ENCODE measurements around the gene RGL3.
A peak's percentile ranks its signal among the peaks of the same experiment; 100 is the strongest.
"Not testable (repeated sequence)": the region's sequence is repeated elsewhere in the genome, so short reads cannot be mapped to it uniquely, and the experiment has no call there.

RGL3 gene, protein sequence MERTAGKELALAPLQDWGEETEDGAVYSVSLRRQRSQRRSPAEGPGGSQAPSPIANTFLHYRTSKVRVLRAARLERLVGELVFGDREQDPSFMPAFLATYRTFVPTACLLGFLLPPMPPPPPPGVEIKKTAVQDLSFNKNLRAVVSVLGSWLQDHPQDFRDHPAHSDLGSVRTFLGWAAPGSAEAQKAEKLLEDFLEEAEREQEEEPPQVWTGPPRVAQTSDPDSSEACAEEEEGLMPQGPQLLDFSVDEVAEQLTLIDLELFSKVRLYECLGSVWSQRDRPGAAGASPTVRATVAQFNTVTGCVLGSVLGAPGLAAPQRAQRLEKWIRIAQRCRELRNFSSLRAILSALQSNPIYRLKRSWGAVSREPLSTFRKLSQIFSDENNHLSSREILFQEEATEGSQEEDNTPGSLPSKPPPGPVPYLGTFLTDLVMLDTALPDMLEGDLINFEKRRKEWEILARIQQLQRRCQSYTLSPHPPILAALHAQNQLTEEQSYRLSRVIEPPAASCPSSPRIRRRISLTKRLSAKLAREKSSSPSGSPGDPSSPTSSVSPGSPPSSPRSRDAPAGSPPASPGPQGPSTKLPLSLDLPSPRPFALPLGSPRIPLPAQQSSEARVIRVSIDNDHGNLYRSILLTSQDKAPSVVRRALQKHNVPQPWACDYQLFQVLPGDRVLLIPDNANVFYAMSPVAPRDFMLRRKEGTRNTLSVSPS

DNA sequence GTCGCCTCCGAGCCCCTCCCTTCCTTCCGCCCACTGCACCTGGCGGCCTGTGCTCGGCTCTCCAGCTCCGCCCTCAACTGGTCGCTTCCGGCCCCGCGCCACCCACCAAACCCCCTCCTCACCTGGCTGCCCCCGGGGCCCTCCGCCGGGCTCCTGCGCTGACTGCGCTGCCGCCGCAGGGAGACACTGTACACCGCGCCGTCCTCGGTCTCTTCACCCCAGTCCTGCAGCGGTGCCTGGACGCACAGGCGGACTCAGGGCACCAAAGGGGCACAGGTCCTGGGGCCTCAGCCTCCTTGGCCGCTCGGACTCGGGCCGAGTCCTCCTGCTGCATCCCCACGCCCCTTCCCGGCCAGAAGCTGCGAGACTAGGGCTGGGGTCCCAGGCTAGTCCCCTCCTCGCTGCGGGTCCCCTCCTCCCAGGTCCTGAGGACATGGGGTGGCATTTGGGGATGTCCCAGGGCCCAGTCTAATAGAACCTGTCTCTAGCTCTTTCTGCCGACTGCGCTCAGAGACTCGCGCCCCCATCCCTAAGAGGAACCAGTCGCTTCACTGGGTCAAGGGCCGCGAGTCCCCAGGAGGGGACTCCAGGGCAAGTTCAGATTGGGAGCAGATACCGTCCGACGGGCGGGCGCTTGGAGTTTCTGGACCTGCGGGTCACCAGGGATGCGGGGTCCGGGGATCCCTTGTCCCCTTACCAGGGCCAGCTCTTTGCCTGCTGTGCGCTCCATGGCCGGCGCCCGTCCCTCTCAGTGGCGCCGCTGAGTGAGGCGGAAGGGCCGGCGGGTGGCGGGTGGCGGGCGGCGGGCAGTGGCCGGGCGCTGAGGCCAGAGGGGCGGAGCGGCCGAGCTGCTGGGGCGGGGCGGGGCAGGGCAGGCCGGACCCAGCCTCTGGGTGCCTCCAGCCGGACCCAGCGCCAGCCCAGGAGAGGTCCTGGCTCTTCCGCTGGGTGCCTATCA is at the start of gene RGL3:
Gene RGL3, minus strand, starts transcription at position 766 of the 958 bp plus-strand sequence. Its CDS starts 36 bp downstream, at position 730.
- Histone ChIP-seq H3K27ac (ENCODE audit: low read depth in 2 of 2, low read length in 2 of 2) (peak within 1 kb of the TSS in 1 of 2 donors; percentile 42), H3K9me3 (ENCODE audit: control insufficient read depth in 2 of 2, low read length in 2 of 2) (no peaks in the 10 kb centered on the region), H3K27me3 (ENCODE audit: control insufficient read depth in 2 of 2, insufficient read depth in 2 of 2, low read length in 2 of 2) (peaks cover 24 to 34% of the 10 kb centered on the region in 2 donors), H3K9ac (ENCODE audit: low read depth in 1 of 2, low read length in 2 of 2) (peak within 1 kb of the TSS; percentile 32 to 68), H3K4me3 (ENCODE audit: low read length in 2 of 2) (peak within 1 kb of the TSS; percentile 60 to 67), H3K36me3 (ENCODE audit: control insufficient read depth in 2 of 2, insufficient read depth in 2 of 2, low read length in 2 of 2) (no peaks in the 10 kb centered on the region), H3K4me1 (ENCODE audit: control insufficient read depth in 2 of 2, insufficient read depth in 2 of 2, low read length in 2 of 2) (peaks cover 3 to 15% of the 10 kb centered on the region in 2 donors)

DNA sequence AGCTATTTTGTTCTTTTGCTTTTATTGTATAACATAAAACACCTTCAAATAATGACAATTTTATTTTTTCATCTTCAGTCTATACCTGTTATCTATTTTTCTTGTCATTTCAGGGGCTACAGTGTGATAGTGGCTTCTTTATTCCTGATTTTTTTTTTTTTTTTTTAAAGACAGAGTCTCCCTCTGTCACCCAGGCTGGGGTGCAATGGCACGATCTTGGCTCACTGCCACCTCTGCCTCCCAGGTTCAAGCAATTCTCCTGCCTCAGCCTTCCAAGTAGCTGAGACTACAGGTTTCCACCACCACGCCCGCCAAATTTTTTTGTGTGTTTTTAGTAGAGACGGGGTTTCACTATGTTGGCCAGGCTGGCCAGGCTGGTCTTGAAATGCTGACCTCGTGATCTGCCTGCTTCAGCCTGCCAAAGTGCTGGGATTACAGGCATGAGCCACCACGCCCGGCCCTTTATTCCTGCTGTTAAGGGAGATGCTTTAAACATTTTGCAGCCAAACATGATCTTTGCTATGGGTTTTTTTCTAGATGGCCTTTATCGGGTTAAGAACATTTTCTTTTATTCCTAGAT is 49.2 kb upstream of the RGL3 start:
- H3K27me3 ChIP-seq (ENCODE audit: control insufficient read depth in 2 of 2, insufficient read depth in 2 of 2, low read length in 2 of 2); H3K36me3 ChIP-seq (ENCODE audit: control insufficient read depth in 2 of 2, insufficient read depth in 2 of 2, low read length in 2 of 2); H3K4me3 ChIP-seq (ENCODE audit: low read length in 2 of 2); H3K27ac ChIP-seq (ENCODE audit: low read depth in 2 of 2, low read length in 2 of 2); H3K9ac ChIP-seq (ENCODE audit: low read depth in 1 of 2, low read length in 2 of 2); H3K4me1 ChIP-seq (ENCODE audit: control insufficient read depth in 2 of 2, insufficient read depth in 2 of 2, low read length in 2 of 2); H3K9me3 ChIP-seq (ENCODE audit: control insufficient read depth in 2 of 2, low read length in 2 of 2): not testable (repeated sequence)

DNA sequence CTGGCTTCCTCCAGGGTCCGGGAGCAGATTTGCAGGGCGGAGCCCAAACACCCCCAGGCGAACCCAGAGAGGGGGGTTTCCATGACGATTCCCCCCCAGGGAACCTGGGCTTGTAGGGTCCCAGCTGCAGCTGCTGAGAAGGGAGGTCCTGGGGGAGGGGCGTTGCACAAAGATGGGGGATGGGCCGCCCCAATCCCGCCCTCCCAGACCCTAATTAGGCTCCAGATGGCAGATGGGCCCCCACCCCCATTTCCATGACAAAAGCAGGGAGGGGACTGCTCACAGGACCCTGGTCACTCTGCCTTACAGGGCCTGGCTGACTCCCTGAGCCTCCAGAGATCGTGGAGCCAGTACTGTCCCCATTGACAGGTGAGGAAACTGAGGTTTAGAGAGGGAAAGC is 46.5 kb upstream of the RGL3 start:
- Histone ChIP-seq H3K4me3 (ENCODE audit: low read length in 2 of 2) (no peak overlapping the region), H3K27ac (ENCODE audit: low read depth in 2 of 2, low read length in 2 of 2) (no peak overlapping the region), H3K4me1 (ENCODE audit: control insufficient read depth in 2 of 2, insufficient read depth in 2 of 2, low read length in 2 of 2) (no peaks in the 10 kb centered on the region), H3K9ac (ENCODE audit: low read depth in 1 of 2, low read length in 2 of 2) (no peak overlapping the region), H3K9me3 (ENCODE audit: control insufficient read depth in 2 of 2, low read length in 2 of 2) (no peaks in the 10 kb centered on the region), H3K36me3 (ENCODE audit: control insufficient read depth in 2 of 2, insufficient read depth in 2 of 2, low read length in 2 of 2) (no peaks in the 10 kb centered on the region), H3K27me3 (ENCODE audit: control insufficient read depth in 2 of 2, insufficient read depth in 2 of 2, low read length in 2 of 2) (peaks cover 2 to 4% of the 10 kb centered on the region in 2 donors)

DNA sequence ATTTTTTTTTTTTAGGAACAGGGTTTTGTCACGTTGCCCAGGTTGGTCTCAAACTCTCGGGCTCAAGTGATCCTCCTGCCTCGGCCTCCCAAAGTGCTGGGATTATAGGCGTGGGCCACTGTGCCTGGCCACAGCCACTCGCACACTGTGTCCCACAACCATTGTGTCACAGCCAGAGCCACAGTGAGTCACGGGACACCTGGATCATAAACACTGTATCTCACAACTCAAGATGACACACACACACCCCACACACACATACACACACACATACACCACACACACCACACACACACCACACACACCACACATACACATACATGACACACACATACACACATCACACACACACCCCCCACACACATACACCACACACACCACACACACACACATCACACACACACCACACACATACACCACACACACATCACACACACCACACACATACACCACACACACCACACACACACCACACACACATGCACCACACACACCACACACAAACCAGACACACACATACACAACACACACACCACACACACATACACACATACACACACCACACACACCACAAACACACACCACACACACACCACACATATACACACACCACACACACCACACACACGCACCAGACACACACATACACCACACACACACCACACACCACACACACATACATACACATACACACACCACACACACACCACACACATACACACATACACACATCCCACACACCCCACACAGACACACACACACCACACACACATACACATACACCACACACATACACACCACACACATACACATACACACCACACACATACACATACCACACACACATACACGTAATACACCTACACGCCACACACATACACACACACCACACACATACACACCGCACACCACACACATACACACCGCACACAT is 45.5 kb upstream of the RGL3 start:
- Histone ChIP-seq H3K4me3 (ENCODE audit: low read length in 2 of 2) (no peak overlapping the region), H3K9me3 (ENCODE audit: control insufficient read depth in 2 of 2, low read length in 2 of 2) (no peaks in the 10 kb centered on the region), H3K36me3 (ENCODE audit: control insufficient read depth in 2 of 2, insufficient read depth in 2 of 2, low read length in 2 of 2) (no peaks in the 10 kb centered on the region), H3K4me1 (ENCODE audit: control insufficient read depth in 2 of 2, insufficient read depth in 2 of 2, low read length in 2 of 2) (no peaks in the 10 kb centered on the region), H3K27ac (ENCODE audit: low read depth in 2 of 2, low read length in 2 of 2) (no peak overlapping the region), H3K27me3 (ENCODE audit: control insufficient read depth in 2 of 2, insufficient read depth in 2 of 2, low read length in 2 of 2) (peaks cover 2 to 4% of the 10 kb centered on the region in 2 donors), H3K9ac (ENCODE audit: low read depth in 1 of 2, low read length in 2 of 2) (no peak overlapping the region)

DNA sequence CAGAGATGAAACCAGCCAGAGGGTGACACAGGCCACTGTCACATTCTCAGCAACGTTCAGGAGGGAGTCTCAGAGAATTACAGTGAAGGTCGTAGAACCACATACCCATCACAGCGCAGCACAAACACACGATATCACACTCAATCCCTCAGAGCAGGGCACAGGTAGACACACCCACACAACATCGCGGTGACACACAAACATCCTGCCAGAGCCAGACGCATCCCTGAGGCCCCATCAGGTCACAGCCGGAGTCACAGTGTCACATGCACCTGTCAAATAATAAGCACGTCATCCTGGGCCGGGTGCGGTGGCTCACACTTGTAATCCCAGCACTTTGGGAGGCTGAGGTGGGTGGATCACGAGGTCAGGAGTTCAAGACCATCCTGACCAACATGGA is 44.3 kb upstream of the RGL3 start:
- H3K4me1 ChIP-seq (ENCODE audit: control insufficient read depth in 2 of 2, insufficient read depth in 2 of 2, low read length in 2 of 2): no peaks in the 10 kb centered on the region
- H3K27ac ChIP-seq (ENCODE audit: low read depth in 2 of 2, low read length in 2 of 2): no peak overlapping the region
- H3K27me3 ChIP-seq (ENCODE audit: control insufficient read depth in 2 of 2, insufficient read depth in 2 of 2, low read length in 2 of 2): peaks cover 2 to 4% of the 10 kb centered on the region in 2 donors
- H3K9ac ChIP-seq (ENCODE audit: low read depth in 1 of 2, low read length in 2 of 2): no peak overlapping the region
- H3K4me3 ChIP-seq (ENCODE audit: low read length in 2 of 2): no peak overlapping the region
- H3K9me3 ChIP-seq (ENCODE audit: control insufficient read depth in 2 of 2, low read length in 2 of 2): no peaks in the 10 kb centered on the region
- no peaks in the 10 kb centered on the region for H3K36me3 ChIP-seq (ENCODE audit: control insufficient read depth in 2 of 2, insufficient read depth in 2 of 2, low read length in 2 of 2)

DNA sequence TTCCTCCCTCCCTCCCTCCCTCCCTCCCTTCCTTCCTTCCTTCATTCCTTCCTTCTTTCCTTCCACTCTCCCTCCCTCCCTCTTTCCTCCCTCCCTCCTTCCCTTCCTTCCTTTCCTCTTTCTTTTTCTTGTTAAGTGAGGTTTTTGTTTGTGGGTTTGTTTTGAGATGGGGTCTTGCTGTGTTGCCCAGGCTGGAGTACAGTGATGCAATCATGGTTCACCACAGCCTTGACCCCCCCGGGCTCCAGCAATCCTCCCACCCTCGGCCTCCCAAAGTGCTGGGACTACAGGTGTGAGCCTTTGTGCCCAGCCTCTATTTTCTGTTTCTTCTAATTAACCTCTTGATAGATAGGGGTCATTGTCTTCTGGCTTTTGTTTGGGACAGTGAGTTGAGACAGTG is 42.3 kb upstream of the RGL3 start:
- no peak overlapping the region for H3K27ac ChIP-seq (ENCODE audit: low read depth in 2 of 2, low read length in 2 of 2)
- H3K27me3 ChIP-seq (ENCODE audit: control insufficient read depth in 2 of 2, insufficient read depth in 2 of 2, low read length in 2 of 2): peaks cover 2 to 4% of the 10 kb centered on the region in 2 donors
- H3K9me3 ChIP-seq (ENCODE audit: control insufficient read depth in 2 of 2, low read length in 2 of 2): no peaks in the 10 kb centered on the region
- no peaks in the 10 kb centered on the region for H3K36me3 ChIP-seq (ENCODE audit: control insufficient read depth in 2 of 2, insufficient read depth in 2 of 2, low read length in 2 of 2)
- H3K9ac ChIP-seq (ENCODE audit: low read depth in 1 of 2, low read length in 2 of 2): no peak overlapping the region
- H3K4me1 ChIP-seq (ENCODE audit: control insufficient read depth in 2 of 2, insufficient read depth in 2 of 2, low read length in 2 of 2): no peaks in the 10 kb centered on the region
- no peak overlapping the region for H3K4me3 ChIP-seq (ENCODE audit: low read length in 2 of 2)

DNA sequence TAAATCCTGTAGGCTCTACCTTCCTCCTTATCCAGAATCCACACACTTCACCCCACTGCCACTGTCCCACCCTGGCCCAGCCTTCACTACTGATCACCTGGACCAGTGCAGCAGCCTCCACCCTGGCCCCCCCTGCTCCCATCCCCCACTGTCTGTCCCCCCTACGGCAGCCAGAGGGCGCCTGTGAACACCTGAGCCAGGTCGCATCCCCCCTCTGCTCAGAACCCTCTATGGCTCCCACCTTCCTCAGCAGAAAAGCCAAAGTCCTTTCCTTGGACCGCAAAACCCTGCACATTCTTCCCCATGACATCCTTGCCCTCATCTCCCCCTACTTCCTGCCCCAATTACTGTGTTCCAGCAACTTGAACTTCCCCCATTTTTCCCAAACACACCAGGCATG is 41.1 kb upstream of the RGL3 start:
- H3K27ac ChIP-seq (ENCODE audit: low read depth in 2 of 2, low read length in 2 of 2): no peak overlapping the region
- H3K9me3 ChIP-seq (ENCODE audit: control insufficient read depth in 2 of 2, low read length in 2 of 2): no peaks in the 10 kb centered on the region
- no peaks in the 10 kb centered on the region for H3K4me1 ChIP-seq (ENCODE audit: control insufficient read depth in 2 of 2, insufficient read depth in 2 of 2, low read length in 2 of 2)
- H3K36me3 ChIP-seq (ENCODE audit: control insufficient read depth in 2 of 2, insufficient read depth in 2 of 2, low read length in 2 of 2): no peaks in the 10 kb centered on the region
- no peak overlapping the region for H3K9ac ChIP-seq (ENCODE audit: low read depth in 1 of 2, low read length in 2 of 2)
- no peak overlapping the region for H3K4me3 ChIP-seq (ENCODE audit: low read length in 2 of 2)
- H3K27me3 ChIP-seq (ENCODE audit: control insufficient read depth in 2 of 2, insufficient read depth in 2 of 2, low read length in 2 of 2): peaks cover 2 to 4% of the 10 kb centered on the region in 2 donors

DNA sequence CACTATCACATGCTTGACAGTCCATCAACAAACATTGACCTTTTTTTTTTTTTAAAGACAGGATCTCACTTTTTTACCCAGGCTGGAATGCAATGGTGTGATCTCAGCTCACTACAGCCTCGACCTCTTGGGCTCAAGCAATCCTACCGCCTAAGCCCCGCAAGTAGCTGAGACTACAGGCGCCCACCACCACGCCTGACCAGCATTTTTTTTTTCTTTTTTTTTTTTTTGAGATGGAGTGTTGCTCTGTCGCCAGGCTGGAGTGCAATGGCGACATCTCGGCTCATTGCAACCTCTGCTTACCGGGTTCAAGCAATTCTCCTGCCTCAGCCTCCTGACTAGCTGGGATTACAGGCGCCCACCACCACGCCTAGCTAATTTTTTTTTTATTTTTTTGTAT is 39.8 kb upstream of the RGL3 start:
- not testable (repeated sequence) for H3K9me3 ChIP-seq (ENCODE audit: control insufficient read depth in 2 of 2, low read length in 2 of 2); H3K4me3 ChIP-seq (ENCODE audit: low read length in 2 of 2); H3K27ac ChIP-seq (ENCODE audit: low read depth in 2 of 2, low read length in 2 of 2)

More for the DNA sequence above, 39.8 kb upstream of the RGL3 start:
- not testable (repeated sequence) for H3K4me1 ChIP-seq (ENCODE audit: control insufficient read depth in 2 of 2, insufficient read depth in 2 of 2, low read length in 2 of 2); H3K36me3 ChIP-seq (ENCODE audit: control insufficient read depth in 2 of 2, insufficient read depth in 2 of 2, low read length in 2 of 2); H3K9ac ChIP-seq (ENCODE audit: low read depth in 1 of 2, low read length in 2 of 2); H3K27me3 ChIP-seq (ENCODE audit: control insufficient read depth in 2 of 2, insufficient read depth in 2 of 2, low read length in 2 of 2)

Measured in mucosa of rectum (tissue), 2 donors.